Epithelial cell of esophagus (primary cell): Measurements from ENCODE around the gene SLC41A1.
A peak's percentile ranks its signal among the peaks of the same experiment; 100 is the strongest.

Experiments used
- DNase-seq: peaks from one replicate; pipeline ENCODE4 v3.0.0; 2010; ENCODE audit warnings: low read depth
- H3K4me3 ChIP-seq: 2 replicates; pipeline ENCODE4 v1.5.1; 2011; ENCODE audit warnings: mild to moderate bottlenecking, low read length, control low read depth
- TF ChIP-seq, protein P1 (sequence below): IDR thresholded peaks from 2 replicates; pipeline ENCODE4 v1.5.1; 2011; ENCODE audit warnings: low read depth, mild to moderate bottlenecking, low read length, control low read depth, inconsistent platforms; ENCODE audit not compliant: insufficient read depth; ENCODE audit errors: missing control alignments

SLC41A1 gene

DNA sequence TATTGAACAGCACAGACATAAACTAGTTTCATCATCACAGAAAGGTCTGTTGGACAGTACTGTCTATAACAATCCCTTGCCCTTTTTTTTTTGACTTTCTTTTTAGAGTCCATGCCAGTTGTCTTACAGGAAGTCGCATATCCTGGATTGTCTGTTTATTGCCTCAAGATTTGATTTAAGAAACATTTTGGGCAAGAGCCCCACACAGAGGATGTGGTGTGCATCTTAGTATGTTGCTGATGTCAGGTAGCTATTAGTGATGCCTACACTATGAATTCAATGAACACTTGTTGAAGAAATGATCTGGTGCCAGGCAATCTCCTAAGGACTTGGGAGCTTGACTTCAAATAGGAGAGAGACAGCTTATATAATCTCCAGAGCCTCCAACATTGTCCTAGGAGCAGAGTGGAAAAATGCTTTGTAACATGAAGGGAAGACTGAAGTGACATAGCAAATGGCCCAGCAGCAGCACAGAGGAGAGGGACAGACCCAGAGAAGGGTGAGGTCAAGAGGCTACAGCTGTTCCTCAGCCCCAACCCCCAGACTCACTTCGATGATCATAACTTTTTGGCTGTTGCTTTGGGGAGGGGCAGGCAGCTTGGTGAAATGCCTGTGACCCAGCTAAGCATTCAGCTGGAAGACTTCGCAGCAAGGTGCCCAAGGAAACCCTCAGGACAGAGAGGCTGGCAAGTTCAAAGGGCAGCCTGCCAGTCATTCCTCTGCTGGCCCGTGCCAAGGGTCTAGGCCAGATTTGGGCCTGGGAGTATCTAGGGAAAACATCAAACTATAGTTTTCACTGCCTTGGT lies 30.2 kb downstream of the SLC41A1 start:
- DNase-seq: no peak
- TF ChIP-seq, protein P1, sequence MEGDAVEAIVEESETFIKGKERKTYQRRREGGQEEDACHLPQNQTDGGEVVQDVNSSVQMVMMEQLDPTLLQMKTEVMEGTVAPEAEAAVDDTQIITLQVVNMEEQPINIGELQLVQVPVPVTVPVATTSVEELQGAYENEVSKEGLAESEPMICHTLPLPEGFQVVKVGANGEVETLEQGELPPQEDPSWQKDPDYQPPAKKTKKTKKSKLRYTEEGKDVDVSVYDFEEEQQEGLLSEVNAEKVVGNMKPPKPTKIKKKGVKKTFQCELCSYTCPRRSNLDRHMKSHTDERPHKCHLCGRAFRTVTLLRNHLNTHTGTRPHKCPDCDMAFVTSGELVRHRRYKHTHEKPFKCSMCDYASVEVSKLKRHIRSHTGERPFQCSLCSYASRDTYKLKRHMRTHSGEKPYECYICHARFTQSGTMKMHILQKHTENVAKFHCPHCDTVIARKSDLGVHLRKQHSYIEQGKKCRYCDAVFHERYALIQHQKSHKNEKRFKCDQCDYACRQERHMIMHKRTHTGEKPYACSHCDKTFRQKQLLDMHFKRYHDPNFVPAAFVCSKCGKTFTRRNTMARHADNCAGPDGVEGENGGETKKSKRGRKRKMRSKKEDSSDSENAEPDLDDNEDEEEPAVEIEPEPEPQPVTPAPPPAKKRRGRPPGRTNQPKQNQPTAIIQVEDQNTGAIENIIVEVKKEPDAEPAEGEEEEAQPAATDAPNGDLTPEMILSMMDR: no peak
- no peak overlapping the region for H3K4me3 ChIP-seq

DNA sequence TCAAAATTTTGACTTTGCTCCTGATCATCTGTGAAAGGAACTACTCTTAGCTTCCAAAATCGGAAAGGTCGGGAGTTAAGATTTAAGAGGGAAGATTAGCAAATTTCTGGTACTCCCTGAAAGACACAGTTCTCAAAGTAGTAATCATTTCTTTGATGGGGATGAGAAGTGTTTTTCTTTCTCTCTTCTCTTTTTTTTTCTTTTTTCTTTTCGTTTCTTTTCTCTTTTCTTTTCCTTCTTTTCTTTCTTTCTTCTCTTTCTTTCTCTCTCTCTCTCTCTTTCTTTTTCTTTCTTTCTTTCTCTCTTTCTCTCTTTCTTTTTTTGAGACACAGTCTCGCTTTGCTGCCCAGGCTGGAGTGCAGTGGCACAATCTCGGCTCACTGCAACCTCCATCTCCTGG lies 32.7 kb downstream of the SLC41A1 start:
- TF ChIP-seq, protein P1: no peak
- DNase-seq: no peak
- H3K4me3 ChIP-seq: no peak overlapping the region

DNA sequence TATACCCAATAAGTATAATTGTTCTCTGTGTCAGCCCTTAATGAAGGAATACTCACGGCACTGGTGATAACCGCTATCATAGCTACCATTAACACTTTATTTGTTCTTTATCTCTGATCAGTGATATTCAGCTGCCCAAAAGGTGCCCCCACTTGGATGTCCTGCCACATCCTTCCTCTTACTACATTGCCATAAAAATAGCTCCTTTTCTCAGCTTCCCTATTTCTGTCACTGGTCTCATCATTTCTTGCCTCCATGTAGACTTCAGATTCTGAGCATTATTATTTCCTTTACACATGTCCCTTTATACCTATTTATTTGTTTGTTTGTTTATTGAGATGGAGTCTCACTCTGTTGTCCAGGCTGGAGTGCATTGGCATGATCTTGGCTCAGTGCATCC lies 35.0 kb downstream of the SLC41A1 start:
- H3K4me3 ChIP-seq: no peak overlapping the region
- DNase-seq: no peak
- TF ChIP-seq, protein P1: no peak

DNA sequence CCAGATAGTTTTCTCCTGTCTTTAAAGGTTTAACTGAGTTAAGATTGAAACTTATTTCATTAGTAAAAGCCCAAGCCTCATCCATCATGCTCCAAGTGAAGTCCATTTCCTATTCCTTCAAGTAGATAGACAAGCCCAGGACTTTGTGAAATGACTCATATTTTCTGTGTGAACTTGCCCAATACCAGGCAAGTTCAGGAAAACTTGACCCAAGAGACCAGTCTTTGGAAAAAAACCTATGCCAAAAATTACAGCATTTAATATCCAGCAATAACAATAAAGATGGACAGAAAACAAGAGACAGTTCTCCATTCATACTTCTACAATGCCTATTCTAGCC lies 37.3 kb downstream of the SLC41A1 start:
- peak overlapping the region; percentile 91 for H3K4me3 ChIP-seq
- TF ChIP-seq, protein P1: no peak
- DNase-seq: peak; percentile 65

DNA sequence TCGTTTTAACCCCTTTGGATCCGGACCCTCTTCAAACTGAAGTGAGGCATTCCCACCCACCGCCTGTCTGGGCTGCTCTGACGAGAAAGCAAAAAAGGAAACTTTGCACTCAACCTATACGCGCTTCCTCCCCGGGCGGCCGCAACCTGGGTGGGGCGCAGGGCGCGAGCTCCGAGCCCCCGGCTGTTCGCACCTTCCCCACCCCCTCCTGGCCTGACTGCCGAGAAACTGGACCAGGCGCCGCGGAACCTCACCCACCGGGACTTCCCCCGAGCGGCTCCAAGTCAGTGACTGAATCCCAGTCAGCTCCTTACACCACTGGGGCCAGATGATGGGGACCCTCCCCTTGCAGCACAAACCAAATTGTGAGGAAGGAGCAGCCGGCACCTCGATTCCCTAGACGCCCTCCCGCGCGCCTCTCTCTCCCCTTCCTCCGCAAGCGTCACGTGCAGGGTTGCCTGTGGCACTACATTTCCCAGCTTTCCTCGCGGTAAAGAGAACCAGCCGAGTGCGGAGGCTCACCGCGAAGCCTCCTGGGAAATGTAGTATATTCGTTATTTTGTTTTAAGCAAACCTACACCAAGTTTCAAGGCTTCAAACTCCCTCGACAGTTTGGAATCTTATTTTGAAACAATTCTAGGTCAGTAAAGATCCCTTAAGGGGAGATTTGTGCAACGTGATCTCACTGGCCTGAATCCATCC lies 37.8 kb downstream of the SLC41A1 start, which contains the start of gene RAB29:
TSS of gene RAB29 (minus strand) at position 468 of the 702 bp plus-strand sequence. CDS start 526 bp downstream, outside the sequence.
- TF ChIP-seq, protein P1: no peak
- H3K4me3 ChIP-seq: peak within 1 kb of the TSS; percentile 91
- DNase-seq: peak; percentile 80

DNA sequence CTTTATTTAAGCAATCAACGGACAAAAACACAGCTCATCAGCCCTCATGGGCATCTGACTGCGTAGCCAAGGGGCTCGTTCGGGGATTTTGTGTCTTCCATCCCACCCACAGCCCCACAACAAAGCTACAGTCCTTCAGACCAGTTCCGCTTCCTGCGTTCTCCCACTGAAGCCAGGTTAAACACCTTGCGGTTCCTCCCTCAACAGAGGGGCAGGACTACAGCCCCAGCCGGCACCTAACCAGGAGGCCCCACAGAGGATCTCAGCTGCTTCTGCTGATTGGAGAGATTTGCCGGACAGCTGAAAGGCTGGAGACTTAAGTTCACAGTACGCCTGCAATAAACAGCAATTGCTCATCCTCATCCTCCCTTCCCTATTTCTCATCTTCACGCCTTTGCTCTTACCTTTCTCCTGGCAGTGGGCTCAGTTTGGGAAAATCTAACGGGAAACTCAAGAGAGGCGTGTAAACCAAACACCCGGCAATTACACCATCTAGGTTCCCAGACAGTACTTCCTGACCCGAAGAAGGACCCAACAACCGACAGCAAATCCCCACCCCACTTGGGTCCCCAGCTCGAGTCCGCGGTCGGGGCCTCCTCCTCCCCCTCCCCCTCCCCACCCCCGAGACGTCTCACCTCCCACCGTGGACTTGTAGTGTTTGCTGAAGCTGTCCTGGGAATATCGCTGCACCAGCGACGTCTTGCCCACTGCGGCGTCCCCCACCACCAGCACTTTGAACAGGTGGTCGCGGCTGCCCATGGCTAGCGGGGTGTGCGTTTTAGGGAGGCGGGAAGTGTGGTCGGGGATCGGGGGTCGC lies 38.6 kb downstream of the SLC41A1 start:
- DNase-seq: peak; percentile 10
- H3K4me3 ChIP-seq: peak overlapping the region; percentile 91
- TF ChIP-seq, protein P1: no peak
